HEK293 (cell line): Measurements from ENCODE around the gene COL18A1.

Experiments
- CTCF ChIA-PET: fragments of 350-600 bp; formaldehyde crosslinking; extraction: SDS; loops from one replicate; lab custom pipeline; 2021; ENCODE audit warnings: antibody characterized with exemption; lab: Yijun Ruan, JAX
- POLR2A ChIA-PET: fragments of 300-600 bp; formaldehyde crosslinking; extraction: SDS; loops from one replicate; lab custom pipeline; 2020; ENCODE audit warnings: antibody characterized with exemption, inconsistent platforms; lab: Yijun Ruan, JAX
- H3K27ac ChIP-seq: fragments of 200-500 bp; sonication (Bioruptor generic); 2 replicates; pipeline ENCODE4 v1.5.1; 2014; ENCODE audit warnings: low read depth, low read length, control low read depth, inconsistent platforms; ENCODE audit errors: extremely low read depth
- H3K36me3 ChIP-seq, 2 experiments: fragments of 200-500 bp in 1 of 2; sonication (Bioruptor generic) in 1 of 2; 1 replicate in 1 of 2; 2 replicates in 1 of 2; pipeline ENCODE4 v1.5.1; 2014 to 2017; ENCODE audit warnings: inconsistent platforms in 2 of 2, low read length in 2 of 2; ENCODE audit not compliant: control insufficient read depth in 2 of 2, insufficient read depth in 1 of 2
- H3K4me1 ChIP-seq: fragments of 200-500 bp; sonication (Bioruptor generic); 2 replicates; pipeline ENCODE4 v1.5.1; 2014; ENCODE audit warnings: mild to moderate bottlenecking, low read length, inconsistent platforms; ENCODE audit not compliant: control insufficient read depth, insufficient read depth
- H3K4me3 ChIP-seq: 2 replicates; pipeline ENCODE4 v1.5.1; 2011; ENCODE audit warnings: low read depth, mild to moderate bottlenecking, control low read depth, low read length, moderate library complexity
- H3K9me3 ChIP-seq: fragments of 200-500 bp; sonication (Bioruptor generic); 2 replicates; pipeline ENCODE4 v1.5.1; 2014; ENCODE audit warnings: low read depth, low read length, inconsistent platforms; ENCODE audit not compliant: control insufficient read depth, insufficient read depth
- IKZF3 ChIP-seq: fragments of 450-650 bp; IDR thresholded peaks from 2 replicates; pipeline ENCODE4 v1.5.0; 2018; ENCODE audit warnings: missing biosample characterization, mild to moderate bottlenecking, missing genetic modification characterization, moderate library complexity
- MZF1 ChIP-seq: fragments of 450-650 bp; formaldehyde crosslinking; IDR thresholded peaks from 2 replicates; pipeline ENCODE4 v1.5.1; 2017; ENCODE audit warnings: missing biosample characterization, missing genetic modification characterization, borderline replicate concordance
- SP2 ChIP-seq: fragments of 450-650 bp; formaldehyde crosslinking; IDR thresholded peaks from 2 replicates; pipeline ENCODE4 v1.5.1; 2016; ENCODE audit warnings: missing biosample characterization, missing genetic modification characterization
- ZBTB49 ChIP-seq: fragments of 450-650 bp; formaldehyde crosslinking; IDR thresholded peaks from 2 replicates; pipeline ENCODE4 v1.5.1; 2016; ENCODE audit warnings: missing biosample characterization, missing genetic modification characterization, low read depth
- ZIC2 ChIP-seq: fragments of 450-650 bp; formaldehyde crosslinking; IDR thresholded peaks from 2 replicates; pipeline ENCODE4 v1.5.1; 2016; ENCODE audit warnings: missing biosample characterization, missing genetic modification characterization
- ZNF121 ChIP-seq: fragments of 450-650 bp; formaldehyde crosslinking; IDR thresholded peaks from 2 replicates; pipeline ENCODE4 v1.5.1; 2016; ENCODE audit warnings: missing biosample characterization, missing genetic modification characterization
- ZNF132 ChIP-seq: fragments of 450-650 bp; formaldehyde crosslinking; IDR thresholded peaks from 2 replicates; pipeline ENCODE4 v1.5.1; 2017; ENCODE audit warnings: missing biosample characterization, missing genetic modification characterization, borderline replicate concordance
- ZNF211 ChIP-seq: fragments of 450-650 bp; formaldehyde crosslinking; IDR thresholded peaks from 2 replicates; pipeline ENCODE4 v1.5.1; 2016; ENCODE audit warnings: low read depth, missing biosample characterization, missing genetic modification characterization
- ZNF221 ChIP-seq: fragments of 450-650 bp; formaldehyde crosslinking; IDR thresholded peaks from 2 replicates; pipeline ENCODE4 v1.5.1; 2017; ENCODE audit warnings: missing biosample characterization, missing genetic modification characterization, borderline replicate concordance
- ZNF341 ChIP-seq: fragments of 450-650 bp; formaldehyde crosslinking; IDR thresholded peaks from 2 replicates; pipeline ENCODE4; 2016; ENCODE audit warnings: low read depth, missing biosample characterization, missing genetic modification characterization
- ZNF830 ChIP-seq: fragments of 450-650 bp; IDR thresholded peaks from 2 replicates; pipeline ENCODE4 v1.5.0; 2018; ENCODE audit warnings: missing biosample characterization, missing genetic modification characterization, low read depth, mild to moderate bottlenecking, moderate library complexity
- TF ChIP-seq, protein P1 (sequence below): fragments of 450-650 bp; formaldehyde crosslinking; IDR thresholded peaks from 2 replicates; pipeline ENCODE4 v1.5.1; 2017; ENCODE audit warnings: missing biosample characterization, mild to moderate bottlenecking, missing genetic modification characterization, moderate library complexity

Gene COL18A1

GRCh38 chr21:45383111-45383614 is 21.8 kb upstream of the COL18A1 start:
- POLR2A ChIA-PET = no interaction called here
- no peak overlapping the region for H3K27ac ChIP-seq
- no peak overlapping the region for H3K4me3 ChIP-seq
- H3K9me3 ChIP-seq = no peaks in the 10 kb centered on the region
- TF ChIP-seq, protein P1, sequence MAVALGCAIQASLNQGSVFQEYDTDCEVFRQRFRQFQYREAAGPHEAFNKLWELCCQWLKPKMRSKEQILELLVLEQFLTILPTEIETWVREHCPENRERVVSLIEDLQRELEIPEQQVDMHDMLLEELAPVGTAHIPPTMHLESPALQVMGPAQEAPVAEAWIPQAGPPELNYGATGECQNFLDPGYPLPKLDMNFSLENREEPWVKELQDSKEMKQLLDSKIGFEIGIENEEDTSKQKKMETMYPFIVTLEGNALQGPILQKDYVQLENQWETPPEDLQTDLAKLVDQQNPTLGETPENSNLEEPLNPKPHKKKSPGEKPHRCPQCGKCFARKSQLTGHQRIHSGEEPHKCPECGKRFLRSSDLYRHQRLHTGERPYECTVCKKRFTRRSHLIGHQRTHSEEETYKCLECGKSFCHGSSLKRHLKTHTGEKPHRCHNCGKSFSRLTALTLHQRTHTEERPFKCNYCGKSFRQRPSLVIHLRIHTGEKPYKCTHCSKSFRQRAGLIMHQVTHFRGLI (tag by site-specific recombination) = 0 out of 2 replicates have a peak, but pooled peaks have one; percentile 24
- no peak for TF ChIP-seq ZNF341 (tag by site-specific recombination)
- TF ChIP-seq, all 188 proteins: peak for 1
- Histone ChIP-seq H3K4me1 (no peaks in the 10 kb centered on the region), H3K36me3 (no peaks in the 10 kb centered on the region)
- CTCF ChIA-PET = interaction anchor here (0.7 kb wide), 1 partner anchor 10 kb away, joined by 4 read pairs; no protein-coding TSS in a partner anchor

- Histone ChIP-seq H3K4me1 (no peaks in the 10 kb centered on the region), H3K4me3 (no peak overlapping the region), H3K27ac (no peak overlapping the region), H3K36me3 (no peaks in the 10 kb centered on the region), H3K9me3 (no peaks in the 10 kb centered on the region)
- POLR2A ChIA-PET = no interaction called here
- CTCF ChIA-PET = interaction anchor here (0.7 to 1.3 kb wide), 3 partner anchors 11 to 74 kb away, joined by 3 to 4 read pairs (median 3); no protein-coding TSS in a partner anchor
- TF ChIP-seq SP2 (no peak), ZIC2 (peak; percentile 64)
These were observed 21.3 kb upstream of the COL18A1 start for GRCh38 chr21:45383615-45384201.

- Histone ChIP-seq H3K9me3 (no peaks in the 10 kb centered on the region), H3K4me1 (no peaks in the 10 kb centered on the region)
- TF ChIP-seq ZNF221 (tag by site-specific recombination) (no peak), ZNF830 (tag by site-specific recombination) (no peak), IKZF3 (no peak), ZNF132 (tag by site-specific recombination) (no peak)
- TF ChIP-seq, all 188 proteins: peak for 0
- POLR2A ChIA-PET = no interaction called here
- CTCF ChIA-PET = interaction anchor here (0.8 to 1.3 kb wide), 2 partner anchors 29 to 76 kb away, joined by 3 read pairs; no protein-coding TSS in a partner anchor
- Histone ChIP-seq H3K36me3 (no peaks in the 10 kb centered on the region), H3K27ac (no peak overlapping the region), H3K4me3 (no peak overlapping the region)
These were observed 20.1 kb upstream of the COL18A1 start for GRCh38 chr21:45384656-45385548.

DNA sequence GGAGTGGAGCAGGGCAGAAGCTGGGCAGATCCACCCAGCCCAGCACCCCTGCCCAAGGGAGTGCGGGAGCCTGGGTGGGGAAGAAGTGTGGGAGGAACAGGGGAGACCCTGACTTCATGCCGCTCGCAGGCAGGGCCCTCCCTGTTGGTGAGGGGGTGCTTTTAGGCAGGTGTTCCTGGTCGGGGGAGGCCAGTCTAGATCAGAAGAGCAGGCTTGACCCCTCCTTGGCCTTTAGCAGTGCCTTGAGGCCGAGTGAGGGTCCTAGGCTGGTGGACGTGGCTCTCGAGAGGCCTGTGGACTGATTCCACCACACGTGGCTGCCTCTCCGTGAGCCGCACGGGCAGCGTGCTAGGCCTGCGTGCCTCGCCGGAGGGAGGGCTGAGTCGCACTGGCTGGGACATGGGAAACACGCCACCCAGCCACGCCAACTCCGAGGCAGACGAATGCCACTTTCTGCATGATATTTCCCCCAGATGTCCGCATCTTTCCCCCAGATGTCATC is 19.4 kb upstream of the COL18A1 start:
- ChIA-PET CTCF (no interaction called here), POLR2A (no interaction called here)
- H3K9me3 ChIP-seq = no peaks in the 10 kb centered on the region
- TF ChIP-seq ZNF121 (tag by site-specific recombination) = no peak
- no peak for TF ChIP-seq ZNF211 (tag by site-specific recombination)
- TF ChIP-seq MZF1 (tag by site-specific recombination) = no peak
- no peak for TF ChIP-seq ZBTB49 (tag by site-specific recombination)
- no peak overlapping the region for H3K27ac ChIP-seq
- no peak overlapping the region for H3K4me3 ChIP-seq
- H3K36me3 ChIP-seq = no peaks in the 10 kb centered on the region
- no peaks in the 10 kb centered on the region for H3K4me1 ChIP-seq
